ENCODE measurements around the gene HSD17B4. TPM values are rescaled to one million over a fixed set of nuclear protein-coding genes. Genes with fewer than 3 reads are reported as not detected.
"Not testable (repeated sequence)": the region's sequence is repeated elsewhere in the genome, so short reads cannot be mapped to it uniquely, and the experiment has no call there.

The HSD17B4 gene
- total and polyA plus RNA-seq, 9 donors, result 54.6 to 208 (median 129) TPM

DNA sequence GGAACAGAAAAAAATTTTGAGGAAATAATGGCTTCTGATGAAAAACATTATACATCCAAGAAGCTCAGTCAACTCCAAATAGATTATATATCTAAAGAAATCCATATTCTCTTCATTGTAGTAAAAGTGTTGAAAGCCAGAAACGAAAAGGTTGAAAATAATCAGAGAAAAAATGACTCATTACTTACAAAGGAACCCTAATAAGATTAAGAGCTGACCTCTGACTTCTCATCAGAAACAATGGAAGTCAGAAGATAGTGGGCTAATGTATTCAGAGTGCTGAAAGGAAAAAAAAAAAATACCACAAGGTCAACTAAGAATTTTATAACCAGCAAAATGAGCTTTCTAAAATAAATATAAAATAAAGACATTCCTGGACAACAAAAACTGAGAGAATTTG is 60.0 kb downstream of the HSD17B4 start:
- H3K27me3 ChIP-seq, result no peaks in the 10 kb centered on the region
- H3K4me1 ChIP-seq (ENCODE audit: insufficient read depth), result no peaks in the 10 kb centered on the region
- no peaks in the 10 kb centered on the region for H3K9me3 ChIP-seq
- intact Hi-C loops (cut with DNase I), result no loop called here
- 91 to 97% (median 96%) methylated on average over 1 of the region's 1 CpG for WGBS, 3 donors
- H3K36me3 ChIP-seq, result no peaks in the 10 kb centered on the region
- no peak overlapping the region for H3K4me3 ChIP-seq
- no peak for DNase-seq
- H3K27ac ChIP-seq, result no peak overlapping the region
- TF ChIP-seq POLR2A (IDR thresholded peaks at IDR 0.05), result no peak
- TF ChIP-seq, protein P1, sequence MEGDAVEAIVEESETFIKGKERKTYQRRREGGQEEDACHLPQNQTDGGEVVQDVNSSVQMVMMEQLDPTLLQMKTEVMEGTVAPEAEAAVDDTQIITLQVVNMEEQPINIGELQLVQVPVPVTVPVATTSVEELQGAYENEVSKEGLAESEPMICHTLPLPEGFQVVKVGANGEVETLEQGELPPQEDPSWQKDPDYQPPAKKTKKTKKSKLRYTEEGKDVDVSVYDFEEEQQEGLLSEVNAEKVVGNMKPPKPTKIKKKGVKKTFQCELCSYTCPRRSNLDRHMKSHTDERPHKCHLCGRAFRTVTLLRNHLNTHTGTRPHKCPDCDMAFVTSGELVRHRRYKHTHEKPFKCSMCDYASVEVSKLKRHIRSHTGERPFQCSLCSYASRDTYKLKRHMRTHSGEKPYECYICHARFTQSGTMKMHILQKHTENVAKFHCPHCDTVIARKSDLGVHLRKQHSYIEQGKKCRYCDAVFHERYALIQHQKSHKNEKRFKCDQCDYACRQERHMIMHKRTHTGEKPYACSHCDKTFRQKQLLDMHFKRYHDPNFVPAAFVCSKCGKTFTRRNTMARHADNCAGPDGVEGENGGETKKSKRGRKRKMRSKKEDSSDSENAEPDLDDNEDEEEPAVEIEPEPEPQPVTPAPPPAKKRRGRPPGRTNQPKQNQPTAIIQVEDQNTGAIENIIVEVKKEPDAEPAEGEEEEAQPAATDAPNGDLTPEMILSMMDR (IDR thresholded peaks at IDR 0.05), result no peak
- TF ChIP-seq EP300 (IDR thresholded peaks at IDR 0.05), result no peak

- H3K27me3 ChIP-seq, result no peaks in the 10 kb centered on the region
- intact Hi-C loops (cut with DNase I), result no loop called here
- H3K4me1 ChIP-seq (ENCODE audit: insufficient read depth), result no peaks in the 10 kb centered on the region
- no peak overlapping the region for H3K4me3 ChIP-seq
- 81 to 92% (median 86%) methylated on average over 2 of the region's 2 CpGs for WGBS, 3 donors
- no peaks in the 10 kb centered on the region for H3K36me3 ChIP-seq
- H3K9me3 ChIP-seq, result no peaks in the 10 kb centered on the region
- TF ChIP-seq, protein P1 (IDR thresholded peaks at IDR 0.05), result no peak
- no peak for TF ChIP-seq POLR2A (IDR thresholded peaks at IDR 0.05)
- no peak overlapping the region for H3K27ac ChIP-seq
- no peak for DNase-seq
Observed at GRCh38 chr5:119515192-119515591, 62.9 kb downstream of the HSD17B4 start.

DNA sequence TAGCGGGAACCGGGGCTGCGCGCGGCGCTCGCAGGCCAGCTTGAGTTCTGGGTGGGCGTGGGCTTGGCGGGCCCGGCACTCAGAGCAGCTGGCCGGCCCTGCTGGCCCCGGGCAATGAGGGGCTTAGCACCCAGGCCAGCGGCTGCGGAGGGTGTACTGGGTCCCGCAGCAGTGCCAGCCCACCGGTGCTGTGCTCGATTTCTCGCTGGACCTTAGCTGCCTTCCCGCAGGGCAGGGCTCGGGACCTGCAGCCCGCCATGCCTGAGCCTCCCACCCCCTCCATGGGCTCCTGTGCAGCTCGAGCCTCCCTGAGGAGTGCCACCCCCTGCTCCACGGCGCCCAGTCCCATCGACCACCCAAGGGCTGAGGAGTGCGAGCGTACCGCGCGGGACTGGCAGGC is 64.8 kb downstream of the HSD17B4 start:
- peak in 2 of 5 donors; percentile 7 to 9 for DNase-seq
- WGBS, 3 donors, result 90 to 99% (median 96%) methylated on average over 25 to 30 of the region's 30 CpGs
- H3K9me3 ChIP-seq; intact Hi-C loops (cut with DNase I); H3K4me3 ChIP-seq; H3K27me3 ChIP-seq; H3K27ac ChIP-seq; H3K36me3 ChIP-seq; H3K4me1 ChIP-seq (ENCODE audit: insufficient read depth): not testable (repeated sequence)

DNA sequence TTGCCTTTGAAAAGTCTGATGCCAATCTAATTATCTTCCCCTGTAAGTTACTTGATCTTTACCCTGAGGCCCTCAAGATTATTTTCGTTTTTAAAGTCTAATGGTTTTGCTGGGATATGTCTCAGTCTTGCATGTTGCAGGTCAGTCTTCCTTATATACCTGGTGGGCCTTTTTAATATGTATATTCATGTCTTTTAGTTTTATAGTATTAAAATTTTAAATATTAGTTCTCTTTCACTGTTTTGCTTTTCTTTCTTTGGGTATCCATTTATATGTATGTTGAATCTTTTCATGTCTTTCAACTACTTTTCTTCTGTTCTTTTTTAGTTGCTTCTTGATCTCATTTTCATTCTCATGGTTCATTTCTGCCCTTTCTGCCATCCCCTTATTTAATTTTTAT is 68.9 kb downstream of the HSD17B4 start:
- DNase-seq, result no peak
- H3K4me1 ChIP-seq (ENCODE audit: insufficient read depth), result no peaks in the 10 kb centered on the region
- 85 to 98% (median 93%) methylated on average over 1 of the region's 1 CpG for WGBS, 3 donors
- TF ChIP-seq, protein P1 (IDR thresholded peaks at IDR 0.05), result no peak
- TF ChIP-seq EP300 (IDR thresholded peaks at IDR 0.05) (no peak), POLR2A (IDR thresholded peaks at IDR 0.05) (no peak)
- H3K36me3 ChIP-seq, result no peaks in the 10 kb centered on the region
- H3K9me3 ChIP-seq, result no peaks in the 10 kb centered on the region
- intact Hi-C loops (cut with DNase I), result no loop called here
- no peaks in the 10 kb centered on the region for H3K27me3 ChIP-seq
- H3K27ac ChIP-seq, result no peak overlapping the region
- H3K4me3 ChIP-seq, result no peak overlapping the region

- H3K27me3 ChIP-seq, result no peaks in the 10 kb centered on the region
- no peaks in the 10 kb centered on the region for H3K4me1 ChIP-seq (ENCODE audit: insufficient read depth)
- no peak overlapping the region for H3K27ac ChIP-seq
- H3K36me3 ChIP-seq, result no peaks in the 10 kb centered on the region
- no peak for DNase-seq
- H3K9me3 ChIP-seq, result no peaks in the 10 kb centered on the region
- 87 to 88% (median 88%) methylated on average over 1 of the region's 1 CpG for WGBS, 3 donors
- intact Hi-C loops (cut with DNase I), result no loop called here
- H3K4me3 ChIP-seq, result no peak overlapping the region
- TF ChIP-seq POLR2A (IDR thresholded peaks at IDR 0.05) (no peak), EP300 (IDR thresholded peaks at IDR 0.05) (no peak)
- TF ChIP-seq, protein P1 (IDR thresholded peaks at IDR 0.05), result no peak
Observed at GRCh38 chr5:119522841-119523240, 70.5 kb downstream of the HSD17B4 start.

Data from ovary (tissue), 9 donors.